ENCODE measurements around the gene TNIP2.

DNA sequence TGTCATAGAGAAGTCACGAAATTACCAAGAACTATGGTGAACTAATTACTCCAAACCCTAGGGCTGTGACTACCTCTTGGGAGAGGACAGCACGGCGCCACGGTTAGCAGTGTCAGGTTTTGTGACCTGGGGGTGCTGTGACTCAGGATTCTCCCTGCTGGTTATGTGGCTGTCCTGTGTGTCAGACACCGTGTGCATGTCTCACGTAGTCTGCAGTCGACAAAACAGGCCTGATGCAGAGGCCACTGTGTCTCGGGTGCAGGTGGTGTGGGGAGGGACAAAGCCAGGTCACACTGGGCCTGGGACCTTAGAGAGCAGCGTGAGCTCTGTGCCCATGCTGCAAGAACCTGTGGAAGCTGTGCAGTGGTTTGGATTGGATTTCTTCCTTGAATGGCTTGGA is 34.1 kb downstream of the TNIP2 start:
- TF ChIP-seq, protein P1, sequence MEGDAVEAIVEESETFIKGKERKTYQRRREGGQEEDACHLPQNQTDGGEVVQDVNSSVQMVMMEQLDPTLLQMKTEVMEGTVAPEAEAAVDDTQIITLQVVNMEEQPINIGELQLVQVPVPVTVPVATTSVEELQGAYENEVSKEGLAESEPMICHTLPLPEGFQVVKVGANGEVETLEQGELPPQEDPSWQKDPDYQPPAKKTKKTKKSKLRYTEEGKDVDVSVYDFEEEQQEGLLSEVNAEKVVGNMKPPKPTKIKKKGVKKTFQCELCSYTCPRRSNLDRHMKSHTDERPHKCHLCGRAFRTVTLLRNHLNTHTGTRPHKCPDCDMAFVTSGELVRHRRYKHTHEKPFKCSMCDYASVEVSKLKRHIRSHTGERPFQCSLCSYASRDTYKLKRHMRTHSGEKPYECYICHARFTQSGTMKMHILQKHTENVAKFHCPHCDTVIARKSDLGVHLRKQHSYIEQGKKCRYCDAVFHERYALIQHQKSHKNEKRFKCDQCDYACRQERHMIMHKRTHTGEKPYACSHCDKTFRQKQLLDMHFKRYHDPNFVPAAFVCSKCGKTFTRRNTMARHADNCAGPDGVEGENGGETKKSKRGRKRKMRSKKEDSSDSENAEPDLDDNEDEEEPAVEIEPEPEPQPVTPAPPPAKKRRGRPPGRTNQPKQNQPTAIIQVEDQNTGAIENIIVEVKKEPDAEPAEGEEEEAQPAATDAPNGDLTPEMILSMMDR (conservative IDR thresholded peaks at IDR 0.05; ENCODE audit: low read depth, low read length): no peak
- TF ChIP-seq EZH2 (IDR thresholded peaks at IDR 0.05; ENCODE audit: borderline replicate concordance, low read depth, low read length, poor library complexity, severe bottlenecking): no peak

Data from A673 (cell line).